Fibroblast of mammary gland (primary cell): Measurements from ENCODE around the gene KRT13.

Source experiments
- DNase-seq: peaks from one replicate; pipeline ENCODE4 v3.0.0-alpha.2; 2010; ENCODE audit warnings: low read depth
- H3K4me3 ChIP-seq: 2 replicates; pipeline ENCODE4 v1.5.1; 2011; ENCODE audit warnings: low read depth, mild to moderate bottlenecking, low read length, moderate library complexity; ENCODE audit not compliant: control insufficient read depth
- CTCF ChIP-seq: conservative IDR thresholded peaks from 2 replicates; pipeline ENCODE4 v1.5.1; 2011; ENCODE audit warnings: low read depth, low read length, inconsistent platforms; ENCODE audit not compliant: control insufficient read depth, insufficient read depth

KRT13 gene

GRCh38 chr17:41527063-41528023 is 21.9 kb upstream of the KRT13 start:
- peak overlapping the region; percentile 6 for H3K4me3 ChIP-seq
- DNase-seq, result no peak
- no peak for TF ChIP-seq CTCF

- DNase-seq, result no peak
- TF ChIP-seq CTCF, result no peak
- no peak overlapping the region for H3K4me3 ChIP-seq
Measured at GRCh38 chr17:41524261-41524660, 18.8 kb upstream of the KRT13 start.

GRCh38 chr17:41523787-41524186 is 18.4 kb upstream of the KRT13 start:
- H3K4me3 ChIP-seq, result no peak overlapping the region
- TF ChIP-seq CTCF, result no peak
- DNase-seq, result no peak

GRCh38 chr17:41523225-41523593 is 17.8 kb upstream of the KRT13 start:
- H3K4me3 ChIP-seq, result no peak overlapping the region
- no peak for DNase-seq
- TF ChIP-seq CTCF, result no peak

GRCh38 chr17:41522301-41523224 is 17.2 kb upstream of the KRT13 start:
- TF ChIP-seq CTCF, result no peak

GRCh38 chr17:41521574-41522261 is 16.3 kb upstream of the KRT13 start:
- TF ChIP-seq CTCF, result no peak
- peak; percentile 81 for DNase-seq
- no peak overlapping the region for H3K4me3 ChIP-seq

More at GRCh38 chr17:41522301-41523224, 17.2 kb upstream of the KRT13 start:
- no peak overlapping the region for H3K4me3 ChIP-seq
- no peak for DNase-seq
